Ammon's horn (tissue), 1 donor: ENCODE data around the gene RFX1.
A peak's percentile ranks its signal among the peaks of the same experiment; 100 is the strongest.

ENCODE experiments used
- DNase-seq: peaks from one replicate; pipeline ENCODE4 v3.0.0-alpha.2; 2016; ENCODE audit warnings: low spot score

RFX1 gene

DNA sequence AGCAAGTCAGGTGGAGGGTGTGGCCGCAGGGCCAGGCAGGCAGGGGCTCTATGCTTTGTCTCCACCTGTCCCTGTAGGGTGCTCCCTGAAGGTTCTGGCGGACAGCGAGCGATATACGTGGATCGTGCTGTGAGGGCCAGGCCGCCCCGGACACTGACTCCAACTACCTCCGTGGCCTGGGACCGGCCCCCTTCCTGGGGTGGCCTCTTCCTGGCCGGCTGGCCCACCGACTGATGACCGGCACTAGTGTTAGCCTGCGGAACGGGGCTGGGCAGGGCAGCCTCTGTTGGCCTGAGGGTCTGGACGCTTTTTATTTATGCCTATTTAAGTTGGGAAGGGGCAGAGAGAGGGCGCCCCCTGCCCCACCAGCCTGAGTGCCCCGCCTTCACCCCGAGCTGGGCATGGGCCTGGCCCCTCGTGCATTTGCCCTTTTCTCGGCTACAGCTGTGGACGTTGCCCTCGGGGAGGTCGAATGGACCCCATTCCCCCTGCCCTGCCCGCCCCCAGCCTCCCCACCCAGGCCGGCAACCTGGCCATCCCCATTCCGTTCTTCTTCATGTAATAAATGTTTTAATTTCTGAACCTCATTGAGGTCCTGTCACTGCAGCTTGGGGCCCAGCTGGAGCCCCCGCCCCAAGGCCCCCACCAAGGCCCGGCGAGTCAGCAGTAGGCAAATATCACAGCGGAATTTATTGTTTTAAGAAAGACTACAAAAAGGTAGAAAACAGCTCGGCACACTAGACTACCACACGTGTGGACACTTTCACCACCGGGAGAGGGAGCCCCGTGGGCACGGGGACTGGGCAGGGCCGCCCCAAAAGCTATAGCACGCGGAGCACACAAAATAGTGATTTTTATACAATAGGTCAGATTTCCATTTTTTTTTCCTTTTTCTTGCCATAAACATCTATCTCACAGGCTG lies 45.0 kb downstream of the RFX1 start:
- DNase-seq = no peak

DNA sequence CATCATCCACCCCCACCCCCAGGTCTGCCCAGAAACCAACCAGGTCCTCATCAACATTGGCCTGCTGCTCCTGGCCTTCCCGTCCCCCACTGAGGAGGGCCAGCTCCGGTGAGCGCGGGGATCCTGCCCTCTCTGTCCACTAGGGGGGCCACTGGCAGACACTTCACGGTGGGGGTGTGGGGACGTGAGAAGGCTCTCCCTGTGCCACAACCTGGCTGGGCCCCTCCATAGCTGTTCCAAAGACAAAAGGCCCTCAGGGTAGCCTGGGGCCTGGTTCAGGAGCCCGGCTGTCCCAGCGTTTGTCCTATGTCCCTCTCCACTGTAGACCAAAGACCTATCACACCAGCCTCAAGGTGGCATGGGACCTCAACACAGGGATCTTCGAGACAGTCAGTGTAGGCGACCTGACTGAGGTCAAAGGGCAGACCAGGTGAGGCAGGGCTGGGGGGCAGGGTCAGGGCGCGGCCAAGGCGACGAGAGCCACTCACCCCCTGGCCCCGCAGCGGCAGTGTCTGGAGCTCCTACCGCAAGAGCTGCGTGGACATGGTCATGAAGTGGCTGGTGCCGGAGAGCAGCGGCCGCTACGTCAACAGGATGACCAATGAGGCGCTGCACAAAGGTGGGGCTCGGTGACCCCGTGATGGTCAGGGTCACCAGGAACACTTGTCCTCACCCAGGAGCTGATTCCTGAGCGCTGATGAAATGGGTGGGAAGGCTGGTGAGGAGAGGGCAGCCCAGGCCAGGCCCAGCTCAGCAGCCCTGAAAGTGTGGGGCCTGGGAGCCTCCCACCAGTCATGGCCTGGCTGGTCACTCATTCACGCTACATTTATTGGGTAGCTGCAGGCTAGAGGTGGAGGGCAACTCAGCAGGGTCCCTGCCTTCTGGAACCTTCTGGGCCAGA lies 45.9 kb downstream of the RFX1 start:
- no peak for DNase-seq

DNA sequence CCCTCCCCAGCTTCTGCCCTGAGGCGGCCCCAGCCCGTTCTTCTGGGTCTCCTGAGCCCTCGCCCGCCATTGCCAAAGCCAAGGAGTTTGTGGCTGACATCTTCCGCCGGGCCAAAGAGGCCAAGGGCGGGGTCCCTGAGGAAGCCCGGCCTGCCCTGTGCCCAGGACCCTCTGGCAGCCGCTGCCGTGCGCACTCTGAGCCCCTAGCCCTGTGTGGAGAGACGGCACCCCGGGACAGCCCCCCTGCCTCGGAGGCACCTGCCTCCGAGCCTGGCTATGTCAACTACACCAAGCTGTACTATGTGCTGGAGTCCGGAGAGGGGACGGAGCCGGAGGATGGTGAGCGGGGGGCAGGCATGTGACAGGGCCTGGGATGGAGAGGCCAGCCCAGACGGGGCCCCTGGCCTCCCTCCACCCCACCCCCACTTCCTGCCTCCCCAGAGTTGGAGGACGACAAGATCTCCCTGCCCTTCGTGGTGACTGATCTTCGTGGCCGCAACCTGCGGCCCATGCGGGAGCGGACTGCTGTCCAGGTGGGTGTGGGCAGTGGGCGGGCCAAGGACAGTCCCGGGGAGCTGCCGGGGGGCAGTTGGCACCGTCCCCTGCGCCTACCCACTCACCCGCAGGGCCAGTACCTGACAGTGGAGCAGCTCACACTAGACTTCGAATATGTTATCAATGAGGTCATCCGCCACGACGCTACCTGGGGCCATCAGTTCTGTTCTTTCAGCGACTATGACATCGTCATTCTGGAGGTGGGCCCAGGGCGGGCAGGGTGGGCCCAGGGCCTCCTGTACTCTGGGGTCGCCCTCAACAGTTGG lies 46.8 kb downstream of the RFX1 start:
- DNase-seq = no peak

DNA sequence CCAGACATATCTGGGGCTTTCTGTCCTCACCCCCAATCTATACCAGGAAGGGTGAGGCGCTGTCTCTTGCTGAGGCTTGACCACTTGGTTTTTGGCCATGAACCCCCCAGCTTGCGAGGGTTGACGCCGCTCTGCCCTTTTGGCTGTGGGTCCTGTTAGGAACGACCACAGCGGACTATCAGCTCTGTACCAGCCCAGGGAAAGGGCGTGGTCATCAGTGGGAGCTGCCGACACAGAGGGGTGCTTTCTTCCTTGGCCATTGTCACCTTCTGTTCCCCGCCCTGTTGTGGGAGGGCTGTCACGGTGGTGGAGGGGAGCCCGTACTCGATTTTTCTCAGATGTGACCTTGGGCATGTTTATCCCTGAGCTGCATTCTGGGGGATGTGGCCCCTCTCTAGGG lies 48.1 kb downstream of the RFX1 start:
- DNase-seq = no peak

DNA sequence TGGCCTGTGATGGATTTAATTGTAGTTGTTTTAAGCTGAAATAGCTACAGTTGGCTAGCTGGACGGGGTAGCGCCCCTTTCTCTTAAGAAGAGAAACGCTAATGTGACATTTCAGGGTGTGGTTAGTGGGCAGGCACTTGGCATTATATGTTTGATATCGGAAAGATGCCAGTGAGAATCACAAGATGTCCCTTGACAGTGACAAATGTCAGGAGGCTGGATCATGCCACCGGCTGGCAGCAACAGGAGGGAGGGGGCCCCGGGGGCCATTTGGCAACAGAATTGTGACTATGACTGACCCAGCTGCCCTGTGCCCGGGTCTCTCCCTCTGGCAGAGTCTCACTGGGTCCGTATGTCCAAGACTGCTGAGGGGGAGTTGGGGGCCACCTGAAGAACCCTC lies 49.1 kb downstream of the RFX1 start:
- DNase-seq = no peak

DNA sequence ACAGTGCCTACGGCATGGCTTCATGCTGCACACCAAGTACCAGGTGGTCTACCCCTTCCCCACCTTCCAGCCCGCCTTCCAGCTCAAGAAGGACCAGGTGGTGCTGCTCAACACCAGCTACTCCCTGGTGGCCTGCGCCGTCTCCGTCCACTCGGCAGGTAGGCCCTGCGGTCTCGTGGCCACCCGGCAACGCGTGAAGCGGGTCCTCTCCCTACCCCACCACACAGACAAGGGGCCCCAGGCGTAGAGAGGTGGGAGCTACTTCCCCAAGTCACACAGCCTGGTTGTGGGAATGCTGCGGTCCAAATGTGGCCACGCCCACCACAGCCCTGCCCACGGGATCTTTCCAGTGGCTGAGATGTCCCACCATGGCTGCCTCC lies 49.8 kb downstream of the RFX1 start:
- DNase-seq = no peak

DNA sequence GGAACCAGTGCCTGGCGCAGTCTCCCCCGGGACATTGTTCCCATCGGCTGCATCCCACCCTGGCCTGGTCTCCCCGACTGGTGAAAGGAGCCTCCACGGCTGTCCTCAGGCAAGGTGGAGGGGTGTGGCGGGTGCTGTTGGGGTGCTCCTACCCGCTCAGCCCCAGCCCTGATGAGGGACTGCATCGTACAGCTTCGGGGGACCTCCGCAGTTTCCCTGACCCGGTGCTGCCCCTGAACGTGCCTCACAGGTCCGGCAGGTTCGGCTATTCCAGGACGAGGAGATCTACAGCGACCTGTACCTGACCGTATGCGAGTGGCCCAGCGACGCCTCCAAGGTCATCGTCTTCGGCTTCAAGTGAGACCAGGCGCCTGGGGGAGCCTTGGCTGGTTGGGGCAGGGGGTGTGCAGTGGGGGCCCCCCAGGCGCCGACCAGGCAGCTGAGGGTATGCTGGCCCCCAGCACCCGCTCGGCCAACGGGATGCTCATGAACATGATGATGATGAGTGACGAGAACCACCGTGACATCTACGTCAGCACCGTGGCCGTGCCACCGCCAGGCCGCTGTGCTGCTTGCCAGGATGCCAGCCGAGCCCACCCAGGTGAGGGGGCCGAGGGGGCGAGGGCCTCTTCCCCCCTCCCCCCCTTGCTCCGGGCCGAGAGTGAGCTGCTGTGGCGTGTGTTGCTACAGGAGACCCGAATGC lies 50.3 kb downstream of the RFX1 start:
- DNase-seq = no peak

DNA sequence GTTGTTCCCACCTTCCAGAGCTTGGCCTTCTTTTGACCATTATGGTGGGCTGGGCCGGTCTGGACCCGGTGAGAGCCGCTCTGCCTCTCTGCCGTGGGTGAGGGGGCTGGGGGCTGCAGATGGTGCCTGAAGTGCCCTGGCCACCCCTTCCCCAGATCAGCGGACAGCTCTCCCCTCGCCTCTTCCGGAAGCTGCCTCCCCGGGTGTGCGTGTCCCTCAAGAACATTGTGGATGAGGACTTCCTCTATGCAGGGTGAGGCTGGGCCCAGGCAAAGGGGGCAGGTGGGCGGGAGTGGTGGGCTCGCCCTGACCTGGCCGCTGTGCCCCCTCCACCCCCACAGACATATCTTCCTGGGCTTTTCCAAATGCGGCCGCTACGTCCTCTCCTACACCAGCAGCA lies 51.9 kb downstream of the RFX1 start:
- no peak for DNase-seq

DNA sequence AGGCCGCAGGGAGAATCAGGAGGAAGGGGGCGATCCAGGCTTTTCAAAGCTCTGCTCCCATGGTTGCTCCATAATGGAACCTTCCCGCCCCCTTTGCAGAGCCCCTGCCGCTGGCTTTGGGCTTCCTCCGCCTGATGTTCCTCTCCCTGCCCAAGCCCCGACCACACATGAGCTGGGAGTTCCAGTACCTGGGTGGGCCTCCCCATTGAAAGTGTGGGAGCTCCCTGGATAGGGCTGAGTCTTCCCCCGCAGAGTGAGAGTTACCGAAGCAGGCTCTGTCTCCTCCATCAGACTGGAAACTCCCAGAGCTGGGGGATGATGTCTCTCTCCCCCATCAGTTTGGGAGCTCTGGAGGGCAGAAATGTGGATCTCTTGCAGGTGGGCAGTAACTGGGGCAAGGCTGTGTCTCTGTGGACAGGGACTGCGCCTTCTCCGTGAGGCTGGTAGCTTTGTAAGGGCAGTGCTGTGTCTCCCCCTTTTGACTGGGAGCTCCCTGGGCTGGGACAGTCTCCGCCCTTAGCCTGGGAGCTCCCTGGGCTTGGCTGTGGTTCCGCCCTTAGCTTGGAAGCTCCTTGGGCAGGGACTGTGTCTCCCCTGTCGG lies 53.1 kb downstream of the RFX1 start:
- DNase-seq = no peak

DNA sequence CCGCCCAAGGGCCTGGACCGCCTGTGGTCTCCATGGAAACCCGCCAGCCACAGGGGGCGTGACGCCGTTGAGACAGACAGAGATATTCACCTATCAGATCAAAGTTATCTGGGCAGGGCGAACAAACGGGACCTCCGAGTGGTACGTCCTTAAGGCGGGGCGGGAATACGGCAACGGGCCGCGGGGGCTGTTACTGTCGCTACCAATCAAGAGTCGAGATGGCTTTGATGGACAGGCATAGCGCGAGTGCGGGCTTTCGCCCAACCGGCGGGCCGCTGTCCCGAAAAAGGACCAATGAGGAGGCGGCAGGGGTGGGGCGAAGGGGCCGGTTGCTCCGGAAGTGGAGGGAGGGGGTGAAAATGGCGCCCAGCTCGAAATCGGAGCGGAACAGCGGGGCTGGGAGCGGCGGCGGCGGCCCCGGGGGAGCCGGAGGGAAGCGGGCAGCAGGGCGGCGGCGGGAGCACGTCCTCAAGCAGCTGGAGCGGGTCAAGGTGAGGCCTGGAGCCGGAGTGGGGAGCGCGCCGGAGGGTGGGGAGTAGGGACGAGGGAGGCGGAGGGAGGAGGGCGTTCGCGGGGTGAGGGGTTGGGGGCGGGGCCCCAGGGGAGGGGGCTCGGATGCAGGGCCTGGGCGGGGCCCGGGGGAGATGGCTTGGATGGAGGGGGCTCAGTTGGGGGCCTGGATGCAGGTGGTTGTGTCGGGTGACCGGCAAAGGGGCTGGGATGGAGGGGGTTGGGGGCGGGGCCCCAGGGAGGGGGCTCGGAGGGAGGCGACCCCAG lies 53.8 kb downstream of the RFX1 start, which contains the start of gene DCAF15:
DCAF15 (plus strand) TSS at position 356 of the 777 bp plus-strand sequence; CDS start at position 360, 4 bp downstream.
- DNase-seq = peak; percentile 100

DNA sequence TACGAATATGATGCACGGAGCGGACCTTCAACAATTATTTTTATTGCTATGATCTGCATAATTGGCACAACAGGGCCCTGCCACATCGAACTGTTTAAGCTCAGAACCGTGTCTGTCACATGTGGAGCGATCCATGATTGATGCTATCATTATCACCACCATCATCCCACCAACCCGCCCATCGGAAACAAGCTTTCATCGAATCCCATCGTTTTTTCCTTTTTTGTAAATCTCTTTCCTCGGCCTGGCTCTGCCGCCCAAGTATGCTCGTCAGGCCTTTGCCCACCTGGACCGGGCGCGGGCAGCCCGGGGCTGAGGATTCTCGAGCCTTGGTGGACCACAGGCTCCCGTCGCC lies 54.3 kb downstream of the RFX1 start:
- no peak for DNase-seq

DNA sequence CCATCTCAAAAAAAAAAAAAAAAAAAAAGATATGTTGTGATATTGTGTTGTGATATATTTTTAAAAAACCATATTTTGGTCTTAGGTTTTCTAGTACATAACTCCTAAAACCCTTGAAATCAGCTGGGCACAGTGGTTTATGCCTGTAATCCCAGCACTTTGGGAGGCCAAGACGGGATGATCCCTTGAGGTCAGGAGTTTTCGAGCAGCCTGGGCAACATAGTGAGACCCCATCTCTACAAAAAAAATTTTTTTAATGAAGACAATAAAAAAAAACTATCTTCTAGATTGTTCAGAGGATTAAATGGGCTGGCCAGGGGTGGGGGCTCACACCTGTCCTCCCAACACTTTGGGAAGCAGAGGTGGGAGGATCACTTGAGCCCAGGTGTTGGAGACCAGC lies 55.1 kb downstream of the RFX1 start:
- no peak for DNase-seq

DNA sequence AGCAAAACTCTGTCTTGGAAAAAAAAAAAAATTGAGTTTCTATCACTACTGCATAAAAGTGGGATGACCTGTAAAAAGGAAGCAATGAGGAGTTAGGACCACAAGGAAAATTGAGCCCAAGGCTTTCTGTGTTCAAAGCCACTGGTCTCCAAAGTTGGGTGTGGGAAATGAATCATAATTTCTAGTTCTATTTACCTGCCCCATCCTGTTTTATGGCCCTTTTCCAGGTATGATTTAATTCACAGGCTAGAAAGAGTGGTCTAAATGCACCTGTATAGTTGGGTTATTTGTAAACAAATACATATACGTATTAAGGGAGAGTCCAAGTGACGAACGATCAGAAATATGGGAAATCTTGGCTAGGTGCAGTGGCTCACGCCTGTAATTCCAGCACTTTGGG lies 59.7 kb downstream of the RFX1 start:
- DNase-seq = no peak

DNA sequence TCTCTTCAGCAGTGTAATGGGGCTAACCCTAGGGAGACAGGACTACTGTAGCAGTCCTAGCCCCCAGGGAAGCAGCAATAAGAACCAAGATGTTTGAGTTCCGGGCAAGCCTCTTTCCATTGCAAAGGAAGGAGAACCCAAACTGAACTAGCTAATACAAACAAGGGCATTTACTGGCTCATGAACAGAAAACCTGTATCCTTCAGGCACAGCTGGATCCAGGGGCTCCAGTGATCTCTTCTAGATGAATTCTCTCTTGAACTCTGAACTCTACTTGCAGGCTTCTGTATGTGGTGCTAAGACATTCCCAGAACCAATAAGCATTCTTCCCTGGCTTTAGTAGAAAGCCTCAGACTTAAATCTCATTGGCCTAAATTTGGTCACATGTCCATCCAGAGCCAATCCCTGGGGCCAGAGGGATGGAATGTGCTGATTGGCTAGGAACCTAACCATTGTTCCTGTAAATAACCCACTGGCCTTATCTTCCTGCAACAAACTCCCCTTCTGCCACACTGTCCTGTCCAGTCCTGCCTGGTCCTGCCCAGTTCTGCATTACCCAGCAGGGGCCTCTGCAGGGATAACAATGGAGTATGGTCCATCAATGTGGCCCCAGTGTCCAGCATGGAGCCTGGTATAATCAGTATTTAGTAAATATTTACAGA lies 64.0 kb downstream of the RFX1 start:
- no peak for DNase-seq

DNA sequence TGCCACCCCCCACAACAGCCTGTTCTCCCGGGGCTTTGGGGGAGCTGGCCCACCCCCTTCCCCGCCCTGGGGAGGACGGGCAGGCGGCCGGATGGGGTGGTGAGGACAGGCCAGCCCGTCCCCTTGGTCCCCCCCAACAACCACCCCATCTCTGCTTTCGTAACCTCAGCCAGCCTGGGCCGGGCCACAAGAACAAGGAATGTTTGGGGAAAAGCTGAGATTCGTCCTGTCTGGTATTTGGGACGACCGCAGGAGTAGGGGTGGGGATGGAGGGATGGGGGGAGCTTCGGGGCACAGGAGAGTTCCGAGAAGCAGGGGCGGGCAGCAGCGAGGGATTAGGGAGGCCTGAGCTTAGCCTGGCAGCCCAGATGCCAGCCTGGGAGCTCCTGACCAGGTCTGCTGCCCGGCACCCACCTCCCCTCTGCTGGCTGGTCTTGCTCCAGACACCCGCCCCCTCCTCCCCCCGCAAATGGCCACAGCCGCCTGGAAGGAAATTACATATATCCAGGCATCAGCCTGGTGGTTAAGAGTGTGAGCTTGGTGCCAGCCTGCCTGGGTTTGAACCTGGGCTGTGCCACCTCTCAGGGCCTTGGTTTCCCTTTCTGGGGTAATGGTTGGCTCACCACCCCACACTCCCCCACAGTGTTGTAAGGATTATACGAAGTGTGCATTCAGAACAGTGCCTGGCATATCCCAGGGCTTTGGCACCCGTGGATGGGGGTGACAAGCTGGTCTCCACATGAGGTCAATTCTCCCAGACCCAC lies 67.6 kb downstream of the RFX1 start, which contains the start of gene PODNL1:
PODNL1 (minus strand) TSS at position 117 of the 764 bp plus-strand sequence. CDS start 236 bp downstream, outside the sequence.
- DNase-seq = no peak

DNA sequence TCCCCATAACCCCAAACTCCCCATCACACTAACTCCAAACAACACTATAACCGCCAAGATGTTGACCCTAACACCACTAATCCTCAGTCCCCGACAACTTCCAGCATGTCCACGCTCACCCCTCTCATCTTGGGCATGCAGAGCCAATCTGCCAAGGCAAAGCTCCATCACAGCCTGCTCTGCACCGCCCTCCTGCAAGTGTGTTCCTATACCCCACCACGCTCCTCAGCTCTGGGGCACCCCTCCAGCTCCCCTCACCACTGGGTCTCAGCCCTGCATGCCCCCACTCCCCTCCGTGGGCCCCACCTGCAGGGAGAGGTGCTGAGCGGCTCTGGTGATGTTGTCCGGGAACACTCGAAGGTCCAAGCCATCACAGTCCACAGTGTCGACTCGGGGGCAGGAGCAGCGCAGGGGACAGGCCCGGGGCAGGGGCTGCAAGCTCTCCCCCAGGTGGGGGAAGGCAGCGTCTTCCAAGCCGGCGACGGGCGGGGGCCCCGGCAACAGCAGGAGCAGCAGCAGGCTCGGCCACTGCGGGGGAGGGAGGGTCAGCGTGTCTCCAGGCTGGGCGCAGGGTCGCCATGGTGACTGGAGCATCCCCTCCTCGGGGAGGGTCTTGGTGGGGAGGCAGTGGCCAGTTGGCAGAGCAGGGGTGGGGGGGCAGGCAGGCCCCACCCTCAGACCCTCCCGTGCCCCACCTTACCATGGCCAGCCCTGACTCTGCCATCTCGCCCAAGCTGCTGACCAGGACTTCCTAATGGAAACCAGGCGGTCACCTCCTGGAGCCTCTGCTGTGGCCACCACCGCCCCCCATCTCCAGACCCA lies 68.4 kb downstream of the RFX1 start:
- DNase-seq = no peak

DNA sequence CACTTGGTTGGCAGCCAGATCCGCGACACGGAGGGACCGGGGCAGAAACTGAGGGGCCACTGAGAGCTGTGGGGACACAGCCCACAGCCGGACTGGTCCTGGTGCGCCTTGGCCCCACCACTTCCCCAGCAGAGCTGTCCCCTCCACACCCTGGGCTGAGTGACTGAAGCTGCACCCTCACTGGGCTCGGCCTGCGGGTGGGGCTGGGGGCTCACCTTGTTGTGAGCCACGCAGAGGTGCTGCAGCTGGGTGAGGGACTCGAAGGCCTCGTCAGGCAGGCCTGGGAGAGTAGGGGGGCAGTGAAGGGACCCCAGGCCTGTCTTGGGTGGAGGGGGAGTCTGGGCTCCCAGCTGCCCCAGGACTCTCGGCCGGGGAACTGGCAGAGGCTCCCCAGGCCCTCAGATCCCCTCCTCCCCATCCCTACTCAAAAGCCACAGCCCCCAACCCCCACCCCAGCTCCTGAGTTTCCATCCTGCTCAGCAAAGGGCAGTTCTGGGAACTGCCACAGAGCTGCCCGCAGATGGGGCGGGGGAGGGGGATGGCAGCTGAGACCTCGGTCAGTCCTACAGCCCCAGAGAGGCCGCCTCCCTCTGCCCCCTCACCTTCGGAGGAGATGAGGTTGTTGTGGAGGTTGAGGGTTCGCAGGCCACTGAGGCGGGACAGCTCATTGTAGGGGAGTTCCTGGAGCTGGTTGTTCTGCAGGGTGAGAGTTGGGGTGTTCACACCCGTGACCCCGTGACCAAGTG lies 70.2 kb downstream of the RFX1 start:
- no peak for DNase-seq
